Karpas-422 (cell line): ENCODE measurements around the gene RFK. TPM values are rescaled to one million over a fixed set of nuclear protein-coding genes. Genes with fewer than 3 reads are reported as not detected.
A peak's percentile ranks its signal among the peaks of the same experiment; 100 is the strongest.

Experiments used
- DNase-seq: peaks from one replicate; pipeline ENCODE4 v3.0.0-alpha.2; 2015
- H2AFZ ChIP-seq: fragments of 200-600 bp; sonication (generic); 2 replicates; pipeline ENCODE4 v1.6.1; 2014; ENCODE audit warnings: antibody characterized with exemption, low read length, mixed read lengths
- H3K27ac ChIP-seq: fragments of 200-600 bp; sonication (generic); 2 replicates; pipeline ENCODE4 v1.5.1; 2014; ENCODE audit warnings: mild to moderate bottlenecking, low read length, moderate library complexity
- H3K27me3 ChIP-seq: fragments of 200-600 bp; sonication (generic); 2 replicates; pipeline ENCODE4 v1.6.1; 2014; ENCODE audit warnings: low read length, mixed read lengths
- H3K36me3 ChIP-seq: fragments of 200-600 bp; sonication (generic); 2 replicates; pipeline ENCODE4 v1.6.1; 2014; ENCODE audit warnings: low read length, mixed read lengths; ENCODE audit not compliant: insufficient read depth
- H3K4me1 ChIP-seq: fragments of 200-600 bp; sonication (generic); 2 replicates; pipeline ENCODE4 v1.6.1; 2014; ENCODE audit warnings: mild to moderate bottlenecking, low read length, mixed read lengths
- H3K4me2 ChIP-seq: fragments of 200-600 bp; sonication (generic); 2 replicates; pipeline ENCODE4 v1.6.1; 2014; ENCODE audit warnings: low read length, low read depth, mild to moderate bottlenecking; ENCODE audit not compliant: poor library complexity, severe bottlenecking
- H3K4me3 ChIP-seq: fragments of 200-600 bp; sonication (generic); 2 replicates; pipeline ENCODE4 v1.5.1; 2014; ENCODE audit warnings: mild to moderate bottlenecking, antibody characterized with exemption, low read length, mixed read lengths
- H3K79me2 ChIP-seq: fragments of 200-600 bp; sonication (generic); 2 replicates; pipeline ENCODE4 v1.6.1; 2014; ENCODE audit warnings: mild to moderate bottlenecking, low read length, mixed read lengths
- H3K9ac ChIP-seq: fragments of 200-600 bp; sonication (generic); 2 replicates; pipeline ENCODE4 v1.6.0; 2014; ENCODE audit warnings: low read length
- H3K9me2 ChIP-seq: fragments of 200-600 bp; sonication (generic), shearing (Covaris generic); replicated peaks from 2 replicates; pipeline ENCODE4 v1.6.0; 2014; ENCODE audit warnings: mild to moderate bottlenecking, low read length, moderate library complexity; ENCODE audit not compliant: insufficient read depth
- H3K9me3 ChIP-seq: fragments of 300-700, 200-600 bp; sonication (generic); 2 replicates; pipeline ENCODE4 v1.6.1; 2014; ENCODE audit warnings: low read length, mixed read lengths
- H4K20me1 ChIP-seq: fragments of 200-600 bp; sonication (generic); 2 replicates; pipeline ENCODE4 v1.6.1; 2014; ENCODE audit warnings: mild to moderate bottlenecking, antibody characterized with exemption, low read length, low read depth; ENCODE audit not compliant: insufficient read depth
- total RNA-seq: library from RNA; depleted of rRNA; stranded (reverse); fragments of >200 nt; shearing (Covaris generic); gene quantifications from 2 replicates; pipeline ENCODE4 v1.2.3, GENCODE V29; 2014; ENCODE audit warnings: low replicate concordance

RFK gene
- total RNA-seq, 1 experiment from 2014 or later = 29.3 TPM

- Histone ChIP-seq H3K27ac (no peak overlapping the region), H3K9ac (no peak overlapping the region), H3K9me2 (no peaks in the 10 kb centered on the region), H2AFZ (no peak overlapping the region), H3K4me1 (peaks cover 3% of the 10 kb centered on the region), H3K27me3 (no peaks in the 10 kb centered on the region), H4K20me1 (no peaks in the 10 kb centered on the region), H3K79me2 (no peaks in the 10 kb centered on the region), H3K4me3 (no peak overlapping the region), H3K36me3 (no peaks in the 10 kb centered on the region), H3K4me2 (no peak overlapping the region), H3K9me3 (no peaks in the 10 kb centered on the region)
- DNase-seq = no peak
Measured at GRCh38 chr9:76401580-76402354, 7.5 kb upstream of the RFK start.

DNA sequence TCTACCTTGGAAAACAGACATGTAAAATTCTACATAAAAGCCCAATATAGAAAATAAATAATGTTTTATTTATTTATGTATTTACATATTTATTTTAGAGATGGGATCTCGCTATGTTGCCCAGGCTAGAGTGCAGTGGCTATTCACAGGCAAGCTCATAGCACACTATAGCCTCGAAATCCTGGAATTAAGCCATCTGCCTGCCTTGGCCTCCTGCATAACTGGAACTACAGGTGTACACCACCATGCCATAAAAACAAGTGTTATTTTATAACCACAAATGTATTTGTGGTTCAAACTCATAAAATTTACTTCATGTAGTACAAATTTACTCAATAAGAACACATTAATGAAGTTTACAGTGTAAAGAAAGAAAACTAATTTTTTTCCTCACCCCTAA is 7.0 kb upstream of the RFK start:
- Histone ChIP-seq H3K4me1 (peaks cover 3% of the 10 kb centered on the region), H3K9me3 (no peaks in the 10 kb centered on the region), H3K9me2 (no peaks in the 10 kb centered on the region), H4K20me1 (no peaks in the 10 kb centered on the region), H3K27me3 (no peaks in the 10 kb centered on the region), H3K9ac (no peak overlapping the region), H3K4me2 (no peak overlapping the region), H2AFZ (no peak overlapping the region), H3K4me3 (no peak overlapping the region), H3K36me3 (no peaks in the 10 kb centered on the region), H3K27ac (no peak overlapping the region), H3K79me2 (no peaks in the 10 kb centered on the region)
- DNase-seq = no peak

- DNase-seq = no peak
- Histone ChIP-seq H4K20me1 (no peaks in the 10 kb centered on the region), H3K9ac (no peak overlapping the region), H3K9me3 (no peaks in the 10 kb centered on the region), H3K4me2 (no peak overlapping the region), H3K79me2 (no peaks in the 10 kb centered on the region), H2AFZ (no peak overlapping the region), H3K36me3 (no peaks in the 10 kb centered on the region), H3K27me3 (no peaks in the 10 kb centered on the region), H3K27ac (no peak overlapping the region), H3K9me2 (no peaks in the 10 kb centered on the region), H3K4me1 (peaks cover 5% of the 10 kb centered on the region), H3K4me3 (no peak overlapping the region)
Measured at GRCh38 chr9:76400534-76401096, 6.4 kb upstream of the RFK start.

DNA sequence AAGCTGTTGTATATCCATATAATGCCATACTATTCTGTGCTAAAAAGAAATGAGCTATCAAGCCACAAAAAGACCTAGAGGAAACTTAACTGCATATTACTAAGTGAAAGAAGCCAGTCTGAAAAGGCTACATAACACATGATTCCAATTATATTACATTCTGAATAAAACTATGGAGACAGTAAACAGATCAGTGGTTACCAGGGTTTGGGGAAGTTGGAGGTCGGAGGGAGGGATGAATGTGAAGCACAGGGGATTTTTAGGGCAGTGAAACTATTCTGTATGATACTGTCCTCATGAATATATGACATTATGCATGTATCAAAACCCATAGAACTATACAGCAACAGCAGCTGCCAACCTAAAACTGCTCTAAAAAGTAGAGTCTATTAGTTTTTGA is 5.6 kb upstream of the RFK start:
- Histone ChIP-seq H3K79me2 (no peaks in the 10 kb centered on the region), H3K36me3 (no peaks in the 10 kb centered on the region), H3K27ac (no peak overlapping the region), H3K9ac (no peak overlapping the region), H3K4me3 (no peak overlapping the region), H3K4me1 (peaks cover 13% of the 10 kb centered on the region), H4K20me1 (no peaks in the 10 kb centered on the region), H3K9me2 (no peaks in the 10 kb centered on the region), H2AFZ (no peak overlapping the region), H3K27me3 (no peaks in the 10 kb centered on the region), H3K9me3 (no peaks in the 10 kb centered on the region), H3K4me2 (no peak overlapping the region)
- DNase-seq = no peak

GRCh38 chr9:76396597-76396996 is 2.4 kb upstream of the RFK start:
- no peak for DNase-seq
- H3K4me2 ChIP-seq = no peak overlapping the region
- H3K4me3 ChIP-seq = no peak overlapping the region
- H3K27me3 ChIP-seq = no peaks in the 10 kb centered on the region
- no peak overlapping the region for H2AFZ ChIP-seq
- H3K79me2 ChIP-seq = peaks cover 25% of the 10 kb centered on the region
- no peak overlapping the region for H3K9ac ChIP-seq
- no peaks in the 10 kb centered on the region for H3K9me3 ChIP-seq
- H3K27ac ChIP-seq = no peak overlapping the region
- H4K20me1 ChIP-seq = no peaks in the 10 kb centered on the region
- peaks cover 8% of the 10 kb centered on the region for H3K36me3 ChIP-seq
- peaks cover 18% of the 10 kb centered on the region for H3K4me1 ChIP-seq
- no peaks in the 10 kb centered on the region for H3K9me2 ChIP-seq

DNA sequence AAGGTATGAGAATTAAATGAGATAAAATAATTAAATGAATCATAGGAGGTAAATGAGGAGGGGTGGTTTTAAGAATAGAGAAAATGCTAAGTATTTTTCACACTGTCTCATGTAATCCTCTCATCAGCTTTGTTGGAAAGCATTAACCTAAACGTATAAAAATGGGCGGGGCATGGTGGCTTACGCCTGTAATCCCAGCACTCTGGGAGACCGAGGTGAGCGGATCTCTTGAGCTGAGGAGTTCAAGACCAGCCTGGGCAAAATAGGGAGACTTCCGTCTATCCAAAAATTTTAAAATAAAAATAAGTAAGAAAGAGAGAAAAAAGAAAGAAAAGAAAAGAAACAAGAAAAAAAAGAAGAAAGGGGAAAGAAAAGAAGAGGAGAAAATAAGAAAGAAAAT is 1.9 kb upstream of the RFK start:
- no peaks in the 10 kb centered on the region for H3K9me3 ChIP-seq
- peaks cover 28% of the 10 kb centered on the region for H3K79me2 ChIP-seq
- no peak overlapping the region for H3K4me3 ChIP-seq
- H4K20me1 ChIP-seq = no peaks in the 10 kb centered on the region
- no peaks in the 10 kb centered on the region for H3K27me3 ChIP-seq
- H3K27ac ChIP-seq = no peak overlapping the region
- peaks cover 18% of the 10 kb centered on the region for H3K4me1 ChIP-seq
- H3K9ac ChIP-seq = no peak overlapping the region
- H3K4me2 ChIP-seq = no peak overlapping the region
- H2AFZ ChIP-seq = no peak overlapping the region
- H3K9me2 ChIP-seq = no peaks in the 10 kb centered on the region
- H3K36me3 ChIP-seq = peaks cover 10% of the 10 kb centered on the region
- DNase-seq = no peak

DNA sequence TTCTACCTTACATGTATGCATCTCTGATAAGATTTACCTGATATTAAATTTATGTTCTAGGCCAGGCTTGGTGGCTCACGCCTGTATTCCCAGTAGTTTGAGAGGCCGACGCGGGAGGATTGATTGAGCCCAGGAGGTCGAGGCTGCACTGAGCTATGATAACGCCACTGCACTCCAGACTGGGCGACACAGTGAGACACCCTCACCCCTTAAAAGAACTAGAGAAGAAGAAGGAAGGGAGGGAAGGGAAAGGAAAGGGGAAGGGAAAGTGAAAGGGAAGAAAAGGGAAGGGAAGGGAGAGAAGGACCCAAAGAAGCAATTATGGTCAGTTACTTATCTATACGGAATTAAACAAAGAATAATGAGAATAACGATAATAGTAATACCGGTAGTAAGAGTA is 1.2 kb upstream of the RFK start:
- Histone ChIP-seq H3K4me3 (peak overlapping the region; percentile 95), H4K20me1 (no peaks in the 10 kb centered on the region), H3K79me2 (peaks cover 34% of the 10 kb centered on the region), H3K9ac (peak overlapping the region; percentile 95), H3K9me2 (no peaks in the 10 kb centered on the region), H3K4me1 (peaks cover 18% of the 10 kb centered on the region), H3K27ac (no peak overlapping the region), H2AFZ (no peak overlapping the region), H3K27me3 (no peaks in the 10 kb centered on the region), H3K36me3 (peaks cover 13% of the 10 kb centered on the region), H3K9me3 (no peaks in the 10 kb centered on the region), H3K4me2 (peak overlapping the region; percentile 81)
- no peak for DNase-seq

GRCh38 chr9:76394960-76395252 is 680 bp upstream of the RFK start:
- peak; percentile 77 for DNase-seq
- Histone ChIP-seq H3K9me2 (no peaks in the 10 kb centered on the region), H3K9ac (peak overlapping the region; percentile 95), H3K4me2 (peak overlapping the region; percentile 81), H3K4me3 (peak overlapping the region; percentile 95), H3K9me3 (no peaks in the 10 kb centered on the region), H3K36me3 (peaks cover 13% of the 10 kb centered on the region), H3K79me2 (peaks cover 38% of the 10 kb centered on the region), H4K20me1 (no peaks in the 10 kb centered on the region), H3K27me3 (no peaks in the 10 kb centered on the region), H3K27ac (peak overlapping the region; percentile 69), H2AFZ (peak overlapping the region; percentile 95), H3K4me1 (peaks cover 18% of the 10 kb centered on the region)
